ENCODE measurements around the gene TPST2.

GRCh38 chr22:26612652-26613051 lies 22.7 kb upstream of the TPST2 start:
- TF ChIP-seq CTCF (IDR thresholded peaks at IDR 0.05), result no peak
- TF ChIP-seq EP300 (IDR thresholded peaks at IDR 0.05), result no peak
- no peak for TF ChIP-seq POLR2A (IDR thresholded peaks at IDR 0.05)

Measured in tibial nerve (tissue), 4 donors.